ENCODE measurements around the gene ZNF382.

DNA sequence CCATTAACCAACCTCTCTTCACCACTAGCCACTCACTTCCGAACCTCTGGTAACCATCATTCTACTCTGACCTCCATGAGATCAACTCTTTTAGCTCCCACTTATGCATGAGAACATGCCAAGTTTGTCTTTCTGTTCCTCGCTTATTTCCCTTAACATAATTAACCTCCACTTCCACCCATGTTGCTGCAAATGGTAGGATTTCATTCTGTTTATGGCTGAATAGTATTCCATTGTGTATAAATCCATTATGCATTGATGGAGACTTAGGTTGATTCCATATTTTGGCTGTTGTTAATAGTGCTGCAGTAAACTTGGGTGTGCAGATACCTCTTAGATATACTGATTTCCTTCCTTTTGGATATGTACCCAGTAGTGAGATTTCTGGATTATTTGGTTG is 30.2 kb downstream of the ZNF382 start:
- TF ChIP-seq POLR2A (IDR thresholded peaks at IDR 0.05) (no peak), POLR2AphosphoS5 (IDR thresholded peaks at IDR 0.05) (no peak)
- TF ChIP-seq, protein P1, sequence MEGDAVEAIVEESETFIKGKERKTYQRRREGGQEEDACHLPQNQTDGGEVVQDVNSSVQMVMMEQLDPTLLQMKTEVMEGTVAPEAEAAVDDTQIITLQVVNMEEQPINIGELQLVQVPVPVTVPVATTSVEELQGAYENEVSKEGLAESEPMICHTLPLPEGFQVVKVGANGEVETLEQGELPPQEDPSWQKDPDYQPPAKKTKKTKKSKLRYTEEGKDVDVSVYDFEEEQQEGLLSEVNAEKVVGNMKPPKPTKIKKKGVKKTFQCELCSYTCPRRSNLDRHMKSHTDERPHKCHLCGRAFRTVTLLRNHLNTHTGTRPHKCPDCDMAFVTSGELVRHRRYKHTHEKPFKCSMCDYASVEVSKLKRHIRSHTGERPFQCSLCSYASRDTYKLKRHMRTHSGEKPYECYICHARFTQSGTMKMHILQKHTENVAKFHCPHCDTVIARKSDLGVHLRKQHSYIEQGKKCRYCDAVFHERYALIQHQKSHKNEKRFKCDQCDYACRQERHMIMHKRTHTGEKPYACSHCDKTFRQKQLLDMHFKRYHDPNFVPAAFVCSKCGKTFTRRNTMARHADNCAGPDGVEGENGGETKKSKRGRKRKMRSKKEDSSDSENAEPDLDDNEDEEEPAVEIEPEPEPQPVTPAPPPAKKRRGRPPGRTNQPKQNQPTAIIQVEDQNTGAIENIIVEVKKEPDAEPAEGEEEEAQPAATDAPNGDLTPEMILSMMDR (IDR thresholded peaks at IDR 0.05) = no peak
